Measurements from ENCODE around the gene SFRP2.

SFRP2 gene

DNA sequence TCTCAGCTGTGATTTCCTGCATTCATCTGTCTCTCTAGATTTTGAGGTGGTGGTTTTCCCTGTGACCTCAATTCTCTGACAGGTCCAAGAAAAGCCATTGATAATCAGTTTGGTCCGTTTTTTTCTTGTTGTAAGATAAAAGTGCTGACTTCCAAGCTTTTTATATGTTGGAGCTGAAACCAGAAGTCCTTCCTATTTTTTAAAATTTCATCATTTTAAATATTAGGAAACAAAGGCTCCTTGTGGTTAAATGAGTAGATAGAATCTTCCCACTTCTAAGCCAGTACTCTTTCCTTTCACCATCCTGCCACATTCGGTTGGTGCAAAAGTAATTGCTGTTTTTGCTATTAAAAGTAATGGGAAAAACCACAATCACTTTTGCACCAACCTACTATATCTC, 47.3 kb downstream of the SFRP2 start:
- H3K4me2 ChIP-seq, result peak overlapping the region; percentile 40
- H3K9ac ChIP-seq, result no peak overlapping the region
- no peaks in the 10 kb centered on the region for H3K27me3 ChIP-seq
- H3K9me3 ChIP-seq, result peaks cover 50% of the 10 kb centered on the region
- no peaks in the 10 kb centered on the region for H4K20me1 ChIP-seq
- TF ChIP-seq Cebpa-rat (IDR thresholded peaks at IDR 0.05), result no peak
- H3K27ac ChIP-seq, result no peak overlapping the region
- peaks cover 23% of the 10 kb centered on the region for H3K4me1 ChIP-seq
- H3K36me3 ChIP-seq, result peaks cover 6% of the 10 kb centered on the region; the same call in 1 of the 2 replicates
- peak overlapping the region; percentile 5; the same call in 1 of the 2 replicates for H3K4me3 ChIP-seq

DNA sequence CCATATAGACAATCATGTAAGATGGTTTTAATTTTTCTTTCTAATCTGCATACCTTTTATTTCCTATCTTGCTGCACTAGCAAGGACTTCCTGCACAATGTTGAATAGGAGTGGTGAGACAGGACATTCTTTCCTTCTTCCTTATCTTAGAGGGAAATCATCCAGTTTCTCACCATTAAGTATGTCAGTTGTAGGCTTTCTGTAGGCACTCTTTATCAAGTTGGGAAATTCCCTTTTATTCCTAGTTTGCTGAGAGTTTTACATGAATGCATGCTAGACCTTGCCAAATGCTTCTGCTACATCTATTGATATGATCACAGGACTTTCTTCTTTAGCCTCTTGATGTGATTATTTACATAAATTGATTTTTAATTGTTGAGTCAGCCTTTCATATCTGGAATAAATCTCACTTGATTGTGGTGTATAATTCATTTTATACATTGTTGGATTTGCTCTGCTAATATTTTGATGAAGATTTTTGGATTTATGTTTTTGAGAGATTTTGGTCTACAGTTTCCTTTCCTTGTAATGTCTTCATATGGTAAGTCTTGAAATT, 52.9 kb downstream of the SFRP2 start:
- no peak for TF ChIP-seq Cebpa-rat (IDR thresholded peaks at IDR 0.05)
- H3K27ac ChIP-seq, result no peak overlapping the region
- peaks cover 4% of the 10 kb centered on the region; the same call in 1 of the 2 replicates for H3K36me3 ChIP-seq

DNA sequence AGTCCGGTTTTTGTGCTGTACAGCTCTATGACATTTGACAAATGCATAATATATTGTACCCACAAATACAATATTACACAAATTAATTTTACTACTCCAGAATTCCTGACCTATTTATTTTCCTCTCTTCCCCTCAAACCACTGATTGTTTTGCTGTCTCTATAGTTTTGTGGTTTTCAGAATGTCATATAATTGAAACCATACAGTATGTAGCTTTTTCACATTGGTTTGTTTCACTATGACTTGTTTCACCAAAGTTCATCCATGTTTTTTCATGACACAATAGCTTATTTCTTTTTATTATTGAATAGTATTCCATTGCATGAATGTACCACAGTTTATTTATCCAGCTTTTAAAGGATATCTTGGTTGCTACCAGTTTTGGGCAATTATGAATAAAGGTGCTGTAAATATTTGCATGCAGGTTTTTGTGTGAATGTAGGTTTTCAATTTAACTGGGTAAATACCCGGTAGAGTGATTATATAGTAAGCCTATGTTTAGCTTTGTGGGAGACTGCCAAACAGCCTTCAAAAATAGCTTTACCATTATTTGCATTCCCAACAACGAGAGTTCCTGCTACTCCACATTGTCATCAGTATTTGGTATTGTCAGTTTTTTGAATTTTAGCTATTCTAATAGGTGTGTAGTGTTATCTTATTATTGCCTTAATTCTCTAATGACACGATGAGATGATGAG, 55.0 kb downstream of the SFRP2 start:
- Histone ChIP-seq H3K4me1 (peaks cover 59% of the 10 kb centered on the region), H3K36me3 (no peaks in the 10 kb centered on the region), H3K9ac (no peak overlapping the region), H3K9me3 (peaks cover 15% of the 10 kb centered on the region), H3K4me2 (no peak overlapping the region), H3K27ac (no peak overlapping the region), H4K20me1 (no peaks in the 10 kb centered on the region), H3K4me3 (no peak overlapping the region), H3K27me3 (no peaks in the 10 kb centered on the region)
- TF ChIP-seq Cebpa-rat (IDR thresholded peaks at IDR 0.05), result no peak

More for the DNA sequence above, 52.9 kb downstream of the SFRP2 start:
- Histone ChIP-seq H3K4me3 (no peak overlapping the region), H3K9ac (no peak overlapping the region), H3K9me3 (peaks cover 27% of the 10 kb centered on the region), H3K4me2 (no peak overlapping the region), H3K27me3 (no peaks in the 10 kb centered on the region), H3K4me1 (peaks cover 39% of the 10 kb centered on the region), H4K20me1 (no peaks in the 10 kb centered on the region)

DNA sequence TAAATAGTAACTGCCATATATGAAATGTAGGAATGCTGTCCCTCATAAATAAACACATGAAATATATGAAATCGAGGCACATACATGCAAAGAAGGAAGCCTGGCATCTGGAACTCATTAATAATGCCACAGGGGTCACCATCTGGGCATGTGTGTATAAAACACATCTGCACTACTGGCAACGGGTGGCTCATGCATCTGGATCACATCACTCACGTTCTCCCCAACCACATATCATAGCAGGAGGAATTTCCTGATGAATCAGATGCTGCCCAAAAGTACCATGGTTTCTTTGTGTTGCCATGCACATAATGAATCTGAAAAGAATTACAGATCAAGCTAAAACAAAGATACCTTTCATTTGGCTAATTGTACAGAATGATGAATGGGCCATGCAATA, 57.6 kb downstream of the SFRP2 start:
- Histone ChIP-seq H3K9me3 (no peaks in the 10 kb centered on the region), H3K4me2 (peak overlapping the region; percentile 89), H3K27me3 (no peaks in the 10 kb centered on the region), H3K4me1 (peaks cover 86% of the 10 kb centered on the region), H4K20me1 (no peaks in the 10 kb centered on the region), H3K9ac (no peak overlapping the region), H3K36me3 (no peaks in the 10 kb centered on the region), H3K27ac (peak overlapping the region; percentile 76), H3K4me3 (no peak overlapping the region)
- no peak for TF ChIP-seq Cebpa-rat (IDR thresholded peaks at IDR 0.05)
